OCI-LY3 (cell line): ENCODE results near the gene RAPGEF1.

Experiments
- H2AFZ ChIP-seq: fragments of 200-600, 300-600 bp; shearing (Covaris generic); 2 replicates; pipeline ENCODE4 v1.6.0; 2014; ENCODE audit warnings: antibody characterized with exemption, low read depth, low read length
- H3K27ac ChIP-seq: fragments of 200-600, 300-600 bp; sonication (generic); 2 replicates; pipeline ENCODE4 v1.5.1; 2014; ENCODE audit warnings: mild to moderate bottlenecking, low read length, moderate library complexity, mixed read lengths
- H3K27me3 ChIP-seq: fragments of 200-600, 300-600 bp; sonication (generic); 2 replicates; pipeline ENCODE4 v1.6.1; 2014; ENCODE audit warnings: low read depth, low read length, mixed read lengths
- H3K36me3 ChIP-seq: fragments of 200-600, 300-600 bp; sonication (generic); replicated peaks from 2 replicates; pipeline ENCODE3; 2014; ENCODE audit warnings: low read depth, low read length, mixed read lengths
- H3K4me1 ChIP-seq: fragments of 300-600, 200-600 bp; sonication (generic); 2 replicates; pipeline ENCODE4 v1.6.1; 2014; ENCODE audit warnings: low read length, mixed read lengths
- H3K4me2 ChIP-seq: fragments of 200-600, 300-600 bp; sonication (generic); 2 replicates; pipeline ENCODE4 v1.6.1; 2014; ENCODE audit warnings: low read length, mixed read lengths
- H3K4me3 ChIP-seq: fragments of 300-600, 200-600 bp; sonication (generic); 2 replicates; pipeline ENCODE4 v1.5.1; 2014; ENCODE audit warnings: antibody characterized with exemption, mild to moderate bottlenecking, low read length, moderate library complexity
- H3K79me2 ChIP-seq: fragments of 300-600, 200-600 bp; shearing (Covaris generic); 2 replicates; pipeline ENCODE4 v1.6.1; 2014; ENCODE audit warnings: mild to moderate bottlenecking, low read length, mixed read lengths
- H3K9ac ChIP-seq: fragments of 300-600, 200-600 bp; shearing (Covaris generic); 2 replicates; pipeline ENCODE4 v1.6.0; 2014; ENCODE audit warnings: mild to moderate bottlenecking, low read length, moderate library complexity
- H3K9me3 ChIP-seq: fragments of 200-600, 300-600 bp; shearing (Covaris generic); 2 replicates; pipeline ENCODE4 v1.6.1; 2014; ENCODE audit warnings: low read length, mixed read lengths; ENCODE audit not compliant: insufficient read depth
- H4K20me1 ChIP-seq: fragments of 200-600, 300-600 bp; sonication (generic); 2 replicates; pipeline ENCODE4 v1.6.1; 2016; ENCODE audit warnings: low read length, mixed read lengths; ENCODE audit not compliant: insufficient read depth
- EZH2phosphoT487 ChIP-seq: fragments of 200-600 bp; shearing (Covaris generic); IDR thresholded peaks from 2 replicates; pipeline ENCODE4 v1.6.1; 2018; ENCODE audit warnings: antibody characterized with exemption, mixed run types, low read depth
- TF ChIP-seq, protein P1 (sequence below): fragments of 200-600, 300-600 bp; sonication (generic); IDR thresholded peaks from 2 replicates; pipeline ENCODE4 v1.5.1; 2014; ENCODE audit warnings: antibody characterized with exemption, low read length, low read depth

The RAPGEF1 gene

DNA sequence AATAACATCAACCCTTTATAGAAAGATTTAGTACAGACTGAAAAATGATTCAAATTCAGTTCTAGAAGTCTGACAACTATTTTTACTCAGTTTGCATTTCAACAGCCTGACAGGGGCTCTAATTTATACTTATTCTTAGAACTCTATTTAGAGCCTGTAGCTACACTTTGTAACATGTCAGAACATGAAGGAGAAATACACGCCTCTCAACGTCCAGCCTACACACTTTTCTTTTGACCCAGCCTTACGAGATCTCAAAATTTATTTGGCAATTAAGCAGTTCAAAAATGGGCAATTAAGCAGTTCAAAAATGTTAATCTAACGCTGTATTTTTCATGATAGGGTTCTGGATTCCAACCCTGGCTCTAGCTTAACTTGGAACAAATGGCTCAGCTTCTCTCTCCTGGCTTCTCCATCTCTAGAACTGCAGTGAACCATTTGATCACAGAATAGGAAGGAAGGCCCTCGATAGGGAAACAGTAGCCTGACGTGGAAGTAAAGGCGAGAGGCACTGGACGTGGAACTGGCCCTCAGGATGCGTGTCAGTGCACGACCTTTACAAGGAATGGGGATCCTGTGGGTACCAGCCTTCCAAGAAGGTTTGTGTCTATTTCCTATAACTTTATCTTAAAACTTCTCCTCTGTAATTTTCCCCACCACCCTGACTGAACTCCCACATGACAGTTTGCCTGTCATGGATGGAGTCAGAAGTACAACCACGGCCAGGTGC is 128.1 kb downstream of the RAPGEF1 start:
- no peak overlapping the region for H2AFZ ChIP-seq
- H3K4me2 ChIP-seq = no peak overlapping the region
- H3K27ac ChIP-seq = no peak overlapping the region
- H3K9ac ChIP-seq = no peak overlapping the region
- no peaks in the 10 kb centered on the region for H3K4me1 ChIP-seq
- no peak for TF ChIP-seq EZH2phosphoT487
- TF ChIP-seq, protein P1, sequence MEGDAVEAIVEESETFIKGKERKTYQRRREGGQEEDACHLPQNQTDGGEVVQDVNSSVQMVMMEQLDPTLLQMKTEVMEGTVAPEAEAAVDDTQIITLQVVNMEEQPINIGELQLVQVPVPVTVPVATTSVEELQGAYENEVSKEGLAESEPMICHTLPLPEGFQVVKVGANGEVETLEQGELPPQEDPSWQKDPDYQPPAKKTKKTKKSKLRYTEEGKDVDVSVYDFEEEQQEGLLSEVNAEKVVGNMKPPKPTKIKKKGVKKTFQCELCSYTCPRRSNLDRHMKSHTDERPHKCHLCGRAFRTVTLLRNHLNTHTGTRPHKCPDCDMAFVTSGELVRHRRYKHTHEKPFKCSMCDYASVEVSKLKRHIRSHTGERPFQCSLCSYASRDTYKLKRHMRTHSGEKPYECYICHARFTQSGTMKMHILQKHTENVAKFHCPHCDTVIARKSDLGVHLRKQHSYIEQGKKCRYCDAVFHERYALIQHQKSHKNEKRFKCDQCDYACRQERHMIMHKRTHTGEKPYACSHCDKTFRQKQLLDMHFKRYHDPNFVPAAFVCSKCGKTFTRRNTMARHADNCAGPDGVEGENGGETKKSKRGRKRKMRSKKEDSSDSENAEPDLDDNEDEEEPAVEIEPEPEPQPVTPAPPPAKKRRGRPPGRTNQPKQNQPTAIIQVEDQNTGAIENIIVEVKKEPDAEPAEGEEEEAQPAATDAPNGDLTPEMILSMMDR = no peak
- no peak overlapping the region for H3K4me3 ChIP-seq
- peaks cover 92% of the 10 kb centered on the region for H3K36me3 ChIP-seq
- H3K79me2 ChIP-seq = peaks cover 45% of the 10 kb centered on the region
- no peaks in the 10 kb centered on the region for H3K9me3 ChIP-seq
- no peaks in the 10 kb centered on the region for H3K27me3 ChIP-seq
- H4K20me1 ChIP-seq = peaks cover 9% of the 10 kb centered on the region; the same call in 1 of the 2 replicates

DNA sequence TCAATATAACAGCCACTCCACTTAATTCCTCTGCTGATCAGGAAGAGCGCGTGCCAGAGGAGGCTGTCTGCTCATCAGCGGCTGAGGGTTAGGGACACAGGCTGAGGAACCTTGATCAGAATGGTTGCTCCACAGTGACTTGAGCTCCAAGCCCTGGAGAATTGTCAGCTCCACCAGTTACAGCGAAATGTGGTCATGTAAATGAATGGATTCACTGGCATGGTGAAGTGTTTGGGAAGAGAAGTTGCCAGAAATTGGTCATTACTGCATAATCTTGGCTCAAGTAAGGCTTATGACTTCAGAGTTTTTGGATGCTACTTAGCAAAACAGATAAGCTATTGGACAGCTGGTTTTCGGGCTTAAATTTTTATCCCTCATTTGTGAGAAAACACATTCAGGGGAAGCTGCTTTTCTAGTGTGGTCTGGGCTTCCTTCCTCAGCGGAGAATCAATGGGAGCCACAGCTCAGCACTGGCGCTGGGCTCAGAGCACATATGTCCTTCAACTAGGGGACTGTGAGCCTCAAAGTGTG is 129.6 kb downstream of the RAPGEF1 start:
- Histone ChIP-seq H2AFZ (no peak overlapping the region), H3K4me2 (no peak overlapping the region)

DNA sequence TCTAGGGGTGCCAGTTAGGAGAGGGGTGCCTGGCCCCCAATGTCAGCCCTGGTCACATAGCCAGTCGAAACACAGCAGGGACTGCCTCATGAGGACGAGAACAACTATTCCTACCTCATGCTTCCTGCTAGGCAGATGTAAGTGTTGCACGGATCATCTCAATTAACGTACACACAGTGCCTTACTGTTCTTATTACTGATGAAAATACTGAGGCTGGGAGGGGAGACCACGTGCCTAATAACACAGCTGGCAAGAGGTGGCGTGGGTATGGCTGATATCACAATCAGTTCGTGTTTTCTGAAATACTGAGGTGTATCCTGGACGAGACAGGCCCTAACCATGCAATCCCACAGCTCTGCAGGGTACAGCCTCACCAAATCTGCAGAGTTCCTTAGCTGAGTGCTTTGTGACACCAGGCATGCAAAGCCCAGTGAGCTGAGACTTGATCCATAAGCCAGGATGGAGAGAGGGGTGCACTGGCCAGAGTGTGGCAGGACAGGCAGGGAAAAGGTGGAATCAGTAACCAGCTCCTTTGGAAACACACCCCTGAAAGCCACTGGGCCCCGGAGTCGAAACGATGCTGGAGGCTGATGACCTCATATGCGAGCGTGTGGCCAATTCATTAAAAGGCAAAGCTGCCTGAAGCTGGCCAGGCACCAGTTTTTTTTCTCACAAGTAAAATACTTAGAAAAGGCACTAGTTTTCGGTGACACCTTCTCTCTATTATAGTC is 130.6 kb downstream of the RAPGEF1 start:
- Histone ChIP-seq H3K9me3 (no peaks in the 10 kb centered on the region), H3K4me1 (no peaks in the 10 kb centered on the region), H3K4me2 (no peak overlapping the region), H3K27ac (no peak overlapping the region), H3K36me3 (peaks cover 91% of the 10 kb centered on the region), H3K79me2 (peaks cover 34% of the 10 kb centered on the region), H3K4me3 (no peak overlapping the region), H3K9ac (no peak overlapping the region), H3K27me3 (no peaks in the 10 kb centered on the region), H4K20me1 (peaks cover 9% of the 10 kb centered on the region; the same call in 1 of the 2 replicates), H2AFZ (no peak overlapping the region)
- TF ChIP-seq, protein P1 = no peak
- no peak for TF ChIP-seq EZH2phosphoT487

More for the DNA sequence above, 129.6 kb downstream of the RAPGEF1 start:
- H4K20me1 ChIP-seq = peaks cover 9% of the 10 kb centered on the region; the same call in 1 of the 2 replicates
- no peak for TF ChIP-seq EZH2phosphoT487
- TF ChIP-seq, protein P1 = no peak
- no peak overlapping the region for H3K9ac ChIP-seq
- no peak overlapping the region for H3K4me3 ChIP-seq
- H3K4me1 ChIP-seq = no peaks in the 10 kb centered on the region
- no peaks in the 10 kb centered on the region for H3K9me3 ChIP-seq
- H3K27me3 ChIP-seq = no peaks in the 10 kb centered on the region
- H3K27ac ChIP-seq = no peak overlapping the region
- peaks cover 89% of the 10 kb centered on the region for H3K36me3 ChIP-seq
- peaks cover 39% of the 10 kb centered on the region for H3K79me2 ChIP-seq

DNA sequence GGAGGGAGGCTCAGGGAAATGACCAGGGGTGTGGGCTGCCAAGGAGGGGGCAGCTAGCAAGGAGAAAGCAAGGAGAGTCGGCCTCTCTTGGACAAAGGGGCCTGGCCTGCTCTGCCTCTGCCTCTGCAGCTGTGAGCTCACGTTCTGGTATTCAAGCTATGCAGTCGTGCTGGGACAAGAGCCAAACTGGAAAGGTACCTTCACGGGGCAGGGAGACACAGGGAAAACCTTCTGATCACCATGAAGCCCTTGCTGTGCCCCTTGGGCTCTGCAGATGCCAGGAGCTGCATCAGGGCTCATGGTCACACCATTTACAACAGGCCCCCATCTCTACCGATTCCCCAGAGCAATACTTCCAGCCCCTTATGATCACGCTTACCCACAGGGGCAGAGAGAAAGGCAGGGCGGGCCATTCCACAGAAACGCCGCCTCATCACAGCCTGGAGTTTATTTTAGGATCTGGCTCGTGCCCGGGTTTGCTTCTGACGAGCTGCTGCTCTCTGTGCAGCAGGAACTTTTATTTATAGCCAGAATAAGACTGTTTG is 131.3 kb downstream of the RAPGEF1 start:
- Histone ChIP-seq H3K36me3 (peaks cover 91% of the 10 kb centered on the region), H3K27ac (no peak overlapping the region), H3K9me3 (no peaks in the 10 kb centered on the region), H2AFZ (no peak overlapping the region), H3K4me2 (no peak overlapping the region), H3K79me2 (peaks cover 27% of the 10 kb centered on the region), H4K20me1 (peaks cover 9% of the 10 kb centered on the region; the same call in 1 of the 2 replicates), H3K9ac (no peak overlapping the region), H3K4me1 (no peaks in the 10 kb centered on the region), H3K27me3 (no peaks in the 10 kb centered on the region), H3K4me3 (no peak overlapping the region)
- no peak for TF ChIP-seq EZH2phosphoT487
- TF ChIP-seq, protein P1 = no peak
